ENCODE measurements around the gene LRIG2. TPM values are rescaled to one million over a fixed set of nuclear protein-coding genes. Genes with fewer than 3 reads are reported as not detected.

The LRIG2 gene
- total RNA-seq, 1 experiment from 2014 or later: 23.2 TPM

DNA sequence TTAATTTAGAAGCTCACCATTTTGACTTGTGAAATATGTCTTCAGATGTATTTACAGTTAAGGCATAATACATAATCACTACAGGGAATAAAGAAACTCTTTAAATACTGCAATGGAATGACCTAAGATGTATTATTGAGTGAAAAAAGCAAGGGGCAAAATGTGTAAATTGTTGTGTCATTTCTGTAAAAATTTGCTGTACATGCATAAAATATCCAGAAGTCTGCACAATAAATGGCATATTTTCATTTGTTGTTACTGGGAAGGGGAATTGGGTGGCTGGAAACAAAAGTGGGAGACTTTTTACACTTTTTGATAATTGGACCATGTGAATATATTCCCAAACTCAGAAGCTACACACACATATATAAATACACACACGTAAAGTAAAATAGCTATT is 17.1 kb downstream of the LRIG2 start:
- no peak overlapping the region for H4K8ac ChIP-seq (replicated peaks; ENCODE audit: insufficient read length, low read depth, low read length)
- H2BK5ac ChIP-seq (ENCODE audit: insufficient read length, low read length): no peak overlapping the region
- Mint-ChIP-seq H3K27me3 (ENCODE audit: low read depth) (no peaks in the 10 kb centered on the region), H3K36me3 (ENCODE audit: insufficient read depth in 1 of 3, low read depth in 3 of 3) (peaks cover 16 to 47% (median 32%) of the 10 kb centered on the region in 3 experiments; a peak in 6 of 7 replicates), H3K4me3 (no peak overlapping the region), H3K4me1 (no peaks in the 10 kb centered on the region; a peak in 1 of 4 replicates), H3K27ac (no peak overlapping the region), H3K9me3 (no peaks in the 10 kb centered on the region)
- H3K4ac ChIP-seq (ENCODE audit: low read depth, low read length): no peak overlapping the region
- H2BK120ac ChIP-seq (ENCODE audit: low read depth, low read length, poor library complexity, severe bottlenecking): no peak overlapping the region
- no peak overlapping the region for H4K5ac ChIP-seq (ENCODE audit: insufficient read length, low read depth, low read length)
- H3K9ac ChIP-seq (ENCODE audit: extremely low read depth, insufficient read length, low read length): no peak overlapping the region
- H2BK20ac ChIP-seq (ENCODE audit: low read depth, low read length, poor library complexity, severe bottlenecking): no peak overlapping the region
- no peak overlapping the region for H2AK5ac ChIP-seq (ENCODE audit: insufficient read length, low read length)
- H4K20me1 ChIP-seq (ENCODE audit: control insufficient read depth, insufficient read depth, insufficient read length): no peaks in the 10 kb centered on the region
- no peaks in the 10 kb centered on the region for H3K79me1 ChIP-seq (ENCODE audit: insufficient read depth, low read depth, low read length, poor library complexity, severe bottlenecking)
- H3K4me1 ChIP-seq (ENCODE audit: insufficient read depth, low read length): no peaks in the 10 kb centered on the region
- no peak for DNase-seq
- no peaks in the 10 kb centered on the region for H3K27me3 ChIP-seq (ENCODE audit: insufficient read depth, low read length)
- H3K79me2 ChIP-seq (ENCODE audit: insufficient read depth, low read length): peaks cover 11% of the 10 kb centered on the region; the same call in 1 of the 2 replicates
- no peak overlapping the region for H2BK12ac ChIP-seq (ENCODE audit: insufficient read length, low read depth, low read length)
- H3K23ac ChIP-seq (ENCODE audit: insufficient read length, low read depth, low read length): no peak overlapping the region
- H3K9me3 ChIP-seq (ENCODE audit: control insufficient read depth, low read depth, low read length): no peaks in the 10 kb centered on the region
- no peak overlapping the region for H3K4me2 ChIP-seq (ENCODE audit: insufficient read depth, insufficient read length, low read length)
- H3K27ac ChIP-seq (ENCODE audit: insufficient read length, low read depth, low read length): no peak overlapping the region
- H3K23me2 ChIP-seq (ENCODE audit: insufficient read length, low read depth, low read length, poor library complexity, severe bottlenecking): no peaks in the 10 kb centered on the region
- H3K56ac ChIP-seq (ENCODE audit: insufficient read length, low read depth, low read length): no peak overlapping the region
- H2BK15ac ChIP-seq (ENCODE audit: low read depth, low read length): no peak overlapping the region
- TF ChIP-seq, protein P1, sequence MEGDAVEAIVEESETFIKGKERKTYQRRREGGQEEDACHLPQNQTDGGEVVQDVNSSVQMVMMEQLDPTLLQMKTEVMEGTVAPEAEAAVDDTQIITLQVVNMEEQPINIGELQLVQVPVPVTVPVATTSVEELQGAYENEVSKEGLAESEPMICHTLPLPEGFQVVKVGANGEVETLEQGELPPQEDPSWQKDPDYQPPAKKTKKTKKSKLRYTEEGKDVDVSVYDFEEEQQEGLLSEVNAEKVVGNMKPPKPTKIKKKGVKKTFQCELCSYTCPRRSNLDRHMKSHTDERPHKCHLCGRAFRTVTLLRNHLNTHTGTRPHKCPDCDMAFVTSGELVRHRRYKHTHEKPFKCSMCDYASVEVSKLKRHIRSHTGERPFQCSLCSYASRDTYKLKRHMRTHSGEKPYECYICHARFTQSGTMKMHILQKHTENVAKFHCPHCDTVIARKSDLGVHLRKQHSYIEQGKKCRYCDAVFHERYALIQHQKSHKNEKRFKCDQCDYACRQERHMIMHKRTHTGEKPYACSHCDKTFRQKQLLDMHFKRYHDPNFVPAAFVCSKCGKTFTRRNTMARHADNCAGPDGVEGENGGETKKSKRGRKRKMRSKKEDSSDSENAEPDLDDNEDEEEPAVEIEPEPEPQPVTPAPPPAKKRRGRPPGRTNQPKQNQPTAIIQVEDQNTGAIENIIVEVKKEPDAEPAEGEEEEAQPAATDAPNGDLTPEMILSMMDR (conservative IDR thresholded peaks at IDR 0.05): no peak
- H3K18ac ChIP-seq (ENCODE audit: insufficient read length, low read depth, low read length): no peak overlapping the region
- no peak overlapping the region for H3T11ph ChIP-seq (ENCODE audit: low read length)
- WGBS (ENCODE audit: extremely low coverage, insufficient read length, low lambda C conversion rate): no CpG with 5 or more reads among the region's 1 CpG
- H3K14ac ChIP-seq (ENCODE audit: insufficient read depth, low read length): no peak overlapping the region
- H4K91ac ChIP-seq (ENCODE audit: insufficient read length, low read depth, low read length): no peak overlapping the region
- no peak overlapping the region for H2AFZ ChIP-seq (ENCODE audit: low read length)
